ENCODE measurements around the gene GAREM1.
"Not testable (repeated sequence)": the region's sequence is repeated elsewhere in the genome, so short reads cannot be mapped to it uniquely, and the experiment has no call there.

DNA sequence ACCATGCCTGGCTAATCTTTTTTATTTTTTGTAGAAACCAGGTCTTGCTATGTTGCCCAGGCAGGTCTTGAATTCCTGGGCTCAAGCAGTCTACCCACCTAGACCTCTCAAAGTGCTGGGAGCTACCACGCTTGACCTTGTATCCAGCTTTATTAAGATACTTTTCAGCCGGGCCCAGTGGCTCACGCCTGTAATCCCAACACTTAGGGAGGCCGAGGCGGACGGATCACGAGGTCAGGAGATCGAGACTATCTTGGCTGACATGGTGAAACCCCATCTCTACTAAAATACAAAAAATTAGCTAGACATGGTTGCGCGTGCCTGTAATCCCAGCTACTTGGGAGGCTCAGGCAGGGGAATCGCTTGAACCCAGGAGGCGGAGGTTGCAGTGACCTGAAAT, 4.4 kb upstream of the GAREM1 start:
- TF ChIP-seq EZH2 (IDR thresholded peaks at IDR 0.05; ENCODE audit: borderline replicate concordance, low read depth, low read length, severe bottlenecking): not testable (repeated sequence)
- TF ChIP-seq, protein P1, sequence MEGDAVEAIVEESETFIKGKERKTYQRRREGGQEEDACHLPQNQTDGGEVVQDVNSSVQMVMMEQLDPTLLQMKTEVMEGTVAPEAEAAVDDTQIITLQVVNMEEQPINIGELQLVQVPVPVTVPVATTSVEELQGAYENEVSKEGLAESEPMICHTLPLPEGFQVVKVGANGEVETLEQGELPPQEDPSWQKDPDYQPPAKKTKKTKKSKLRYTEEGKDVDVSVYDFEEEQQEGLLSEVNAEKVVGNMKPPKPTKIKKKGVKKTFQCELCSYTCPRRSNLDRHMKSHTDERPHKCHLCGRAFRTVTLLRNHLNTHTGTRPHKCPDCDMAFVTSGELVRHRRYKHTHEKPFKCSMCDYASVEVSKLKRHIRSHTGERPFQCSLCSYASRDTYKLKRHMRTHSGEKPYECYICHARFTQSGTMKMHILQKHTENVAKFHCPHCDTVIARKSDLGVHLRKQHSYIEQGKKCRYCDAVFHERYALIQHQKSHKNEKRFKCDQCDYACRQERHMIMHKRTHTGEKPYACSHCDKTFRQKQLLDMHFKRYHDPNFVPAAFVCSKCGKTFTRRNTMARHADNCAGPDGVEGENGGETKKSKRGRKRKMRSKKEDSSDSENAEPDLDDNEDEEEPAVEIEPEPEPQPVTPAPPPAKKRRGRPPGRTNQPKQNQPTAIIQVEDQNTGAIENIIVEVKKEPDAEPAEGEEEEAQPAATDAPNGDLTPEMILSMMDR (IDR thresholded peaks at IDR 0.05; ENCODE audit: borderline replicate concordance, extremely low read depth, low read length, poor library complexity, severe bottlenecking): not testable (repeated sequence)

All from DND-41 (cell line).